ENCODE data around the gene MBD2. TPM values are rescaled to one million over a fixed set of nuclear protein-coding genes. Genes with fewer than 3 reads are reported as not detected.

MBD2 gene
- total and polyA plus RNA-seq, 2 donors (not counting 1 experiment from before 2014, with no cell fraction given), result 32.5 to 43.8 TPM

DNA sequence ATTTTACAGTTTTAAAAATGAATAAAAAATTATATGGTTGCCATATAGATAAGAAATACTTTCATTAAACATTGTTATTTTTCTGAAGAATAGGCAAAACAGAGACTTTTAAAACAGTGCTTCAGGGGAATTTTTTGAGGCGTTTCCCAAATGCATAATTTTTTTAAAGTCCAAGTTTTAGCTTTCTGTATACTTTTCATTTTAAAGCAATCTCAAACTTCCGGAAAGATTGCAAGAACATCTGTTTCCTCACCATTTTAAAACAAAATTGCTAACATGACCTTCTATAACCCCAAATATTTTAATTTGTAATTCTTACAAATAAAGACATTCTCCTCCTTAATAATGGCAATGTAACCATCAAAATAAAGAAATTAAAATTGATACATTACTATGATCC is 15.1 kb upstream of the MBD2 start:
- TF ChIP-seq, protein P1, sequence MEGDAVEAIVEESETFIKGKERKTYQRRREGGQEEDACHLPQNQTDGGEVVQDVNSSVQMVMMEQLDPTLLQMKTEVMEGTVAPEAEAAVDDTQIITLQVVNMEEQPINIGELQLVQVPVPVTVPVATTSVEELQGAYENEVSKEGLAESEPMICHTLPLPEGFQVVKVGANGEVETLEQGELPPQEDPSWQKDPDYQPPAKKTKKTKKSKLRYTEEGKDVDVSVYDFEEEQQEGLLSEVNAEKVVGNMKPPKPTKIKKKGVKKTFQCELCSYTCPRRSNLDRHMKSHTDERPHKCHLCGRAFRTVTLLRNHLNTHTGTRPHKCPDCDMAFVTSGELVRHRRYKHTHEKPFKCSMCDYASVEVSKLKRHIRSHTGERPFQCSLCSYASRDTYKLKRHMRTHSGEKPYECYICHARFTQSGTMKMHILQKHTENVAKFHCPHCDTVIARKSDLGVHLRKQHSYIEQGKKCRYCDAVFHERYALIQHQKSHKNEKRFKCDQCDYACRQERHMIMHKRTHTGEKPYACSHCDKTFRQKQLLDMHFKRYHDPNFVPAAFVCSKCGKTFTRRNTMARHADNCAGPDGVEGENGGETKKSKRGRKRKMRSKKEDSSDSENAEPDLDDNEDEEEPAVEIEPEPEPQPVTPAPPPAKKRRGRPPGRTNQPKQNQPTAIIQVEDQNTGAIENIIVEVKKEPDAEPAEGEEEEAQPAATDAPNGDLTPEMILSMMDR (conservative IDR thresholded peaks at IDR 0.05 in 1 of 2, IDR thresholded peaks at IDR 0.05 in 1 of 2; ENCODE audit: low read depth in 1 of 2, low read length in 2 of 2), result no peak
- no peak for TF ChIP-seq EZH2 (IDR thresholded peaks at IDR 0.05; ENCODE audit: low read length, missing control alignments)

GRCh38 chr18:54239091-54239490 is 14.6 kb upstream of the MBD2 start:
- Histone ChIP-seq H3K9me3 (ENCODE audit: control insufficient read depth, insufficient read depth, low read depth, low read length) (no peaks in the 10 kb centered on the region), H3K4me3 (replicated peaks in 1 of 4; ENCODE audit: control extremely low read depth in 1 of 4, insufficient read depth in 1 of 4, low read depth in 3 of 4, low read length in 4 of 4) (no peak overlapping the region), H3K4me1 (ENCODE audit: control insufficient read depth, extremely low read depth, insufficient read depth, low read length) (no peaks in the 10 kb centered on the region), H3K4me2 (ENCODE audit: extremely low read depth, insufficient read depth, low read length) (no peak overlapping the region), H4K20me1 (ENCODE audit: control insufficient read depth, extremely low read depth, insufficient read depth, low read length) (no peaks in the 10 kb centered on the region), H3K27me3 (ENCODE audit: control insufficient read depth, insufficient read depth, low read length) (no peaks in the 10 kb centered on the region), H3K9ac (ENCODE audit: insufficient read depth, low read length) (no peak overlapping the region), H3K27ac (ENCODE audit: insufficient read depth, low read length) (no peak overlapping the region), H3K79me2 (ENCODE audit: control insufficient read depth, insufficient read depth, low read length) (no peaks in the 10 kb centered on the region), H2AFZ (ENCODE audit: low read length) (no peak overlapping the region), H3K36me3 (ENCODE audit: control insufficient read depth, insufficient read depth, low read length) (no peaks in the 10 kb centered on the region)
- TF ChIP-seq, protein P1 (conservative IDR thresholded peaks at IDR 0.05 in 1 of 2, IDR thresholded peaks at IDR 0.05 in 1 of 2; ENCODE audit: low read depth in 1 of 2, low read length in 2 of 2), result no peak
- no peak for TF ChIP-seq EZH2 (IDR thresholded peaks at IDR 0.05; ENCODE audit: low read length, missing control alignments)
- DNase-seq (ENCODE audit: low read depth in 2 of 2), result no peak

More for the DNA sequence above, 15.1 kb upstream of the MBD2 start:
- Histone ChIP-seq H4K20me1 (ENCODE audit: control insufficient read depth, extremely low read depth, insufficient read depth, low read length) (no peaks in the 10 kb centered on the region), H3K4me3 (replicated peaks in 1 of 4; ENCODE audit: control extremely low read depth in 1 of 4, insufficient read depth in 1 of 4, low read depth in 3 of 4, low read length in 4 of 4) (no peak overlapping the region), H3K79me2 (ENCODE audit: control insufficient read depth, insufficient read depth, low read length) (no peaks in the 10 kb centered on the region), H3K27ac (ENCODE audit: insufficient read depth, low read length) (no peak overlapping the region), H3K27me3 (ENCODE audit: control insufficient read depth, insufficient read depth, low read length) (no peaks in the 10 kb centered on the region), H3K36me3 (ENCODE audit: control insufficient read depth, insufficient read depth, low read length) (no peaks in the 10 kb centered on the region), H3K9ac (ENCODE audit: insufficient read depth, low read length) (no peak overlapping the region), H3K4me2 (ENCODE audit: extremely low read depth, insufficient read depth, low read length) (no peak overlapping the region), H3K9me3 (ENCODE audit: control insufficient read depth, insufficient read depth, low read depth, low read length) (no peaks in the 10 kb centered on the region), H2AFZ (ENCODE audit: low read length) (no peak overlapping the region), H3K4me1 (ENCODE audit: control insufficient read depth, extremely low read depth, insufficient read depth, low read length) (no peaks in the 10 kb centered on the region)
- DNase-seq (ENCODE audit: low read depth in 2 of 2), result no peak

DNA sequence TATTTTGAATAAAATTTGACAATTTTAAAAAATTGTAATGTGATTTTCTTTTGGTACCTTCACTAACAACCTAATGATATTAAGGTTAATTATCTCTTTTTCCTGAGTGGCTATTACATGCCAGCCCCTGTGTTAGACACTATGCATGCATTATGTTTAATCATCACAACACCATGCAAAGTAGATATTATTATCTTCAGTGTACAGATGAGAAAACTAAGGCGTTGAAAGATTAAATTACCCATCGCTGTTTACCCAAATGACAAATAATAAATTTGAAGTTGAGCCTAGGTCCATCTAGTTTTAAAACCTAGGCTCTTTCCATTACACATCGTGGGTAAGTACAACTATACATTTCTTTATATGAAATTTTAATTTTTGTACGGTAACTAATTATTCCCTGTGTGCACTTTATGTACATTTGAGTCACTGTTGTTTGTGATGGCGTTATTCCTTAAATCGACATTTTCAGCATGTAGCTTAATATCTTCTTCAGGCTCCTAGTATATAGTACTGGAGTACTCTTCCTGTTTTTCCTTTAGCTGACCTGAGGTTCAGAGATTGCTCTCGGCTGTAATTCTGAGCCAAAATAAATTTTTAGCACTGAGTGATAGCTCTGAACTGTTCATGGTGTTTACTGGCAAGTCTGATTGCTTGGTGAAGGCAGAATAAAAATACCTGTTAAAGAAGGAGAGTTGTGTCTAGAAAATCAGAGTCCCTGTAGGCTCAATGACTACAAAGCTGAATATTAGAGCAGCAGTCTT is 13.9 kb upstream of the MBD2 start:
- Histone ChIP-seq H2AFZ (ENCODE audit: low read length) (no peak overlapping the region), H3K4me3 (replicated peaks in 1 of 4; ENCODE audit: control extremely low read depth in 1 of 4, insufficient read depth in 1 of 4, low read depth in 3 of 4, low read length in 4 of 4) (no peak overlapping the region), H3K9ac (ENCODE audit: insufficient read depth, low read length) (no peak overlapping the region), H3K79me2 (ENCODE audit: control insufficient read depth, insufficient read depth, low read length) (no peaks in the 10 kb centered on the region), H3K27me3 (ENCODE audit: control insufficient read depth, insufficient read depth, low read length) (no peaks in the 10 kb centered on the region), H3K27ac (ENCODE audit: insufficient read depth, low read length) (no peak overlapping the region), H3K4me2 (ENCODE audit: extremely low read depth, insufficient read depth, low read length) (no peak overlapping the region), H4K20me1 (ENCODE audit: control insufficient read depth, extremely low read depth, insufficient read depth, low read length) (no peaks in the 10 kb centered on the region), H3K36me3 (ENCODE audit: control insufficient read depth, insufficient read depth, low read length) (no peaks in the 10 kb centered on the region), H3K9me3 (ENCODE audit: control insufficient read depth, insufficient read depth, low read depth, low read length) (no peaks in the 10 kb centered on the region), H3K4me1 (ENCODE audit: control insufficient read depth, extremely low read depth, insufficient read depth, low read length) (no peaks in the 10 kb centered on the region)
- TF ChIP-seq, protein P1 (conservative IDR thresholded peaks at IDR 0.05 in 1 of 2, IDR thresholded peaks at IDR 0.05 in 1 of 2; ENCODE audit: low read depth in 1 of 2, low read length in 2 of 2), result no peak
- no peak for TF ChIP-seq EZH2 (IDR thresholded peaks at IDR 0.05; ENCODE audit: low read length, missing control alignments)
- DNase-seq (ENCODE audit: low read depth in 2 of 2), result no peak

Data from fibroblast of lung (primary cell).